ENCODE measurements around the gene HS3ST3B1.

Gene HS3ST3B1

GRCh38 chr17:14359163-14360020 is 58.5 kb downstream of the HS3ST3B1 start:
- DNase-seq: peak; percentile 19

GRCh38 chr17:14360856-14361255 is 60.0 kb downstream of the HS3ST3B1 start:
- DNase-seq: no peak

GRCh38 chr17:14361470-14361869 is 60.6 kb downstream of the HS3ST3B1 start:
- DNase-seq: no peak

GRCh38 chr17:14361945-14362508 is 61.1 kb downstream of the HS3ST3B1 start:
- DNase-seq: no peak

GRCh38 chr17:14366199-14366598 is 65.3 kb downstream of the HS3ST3B1 start:
- no peak for DNase-seq

GRCh38 chr17:14372461-14372860 is 71.6 kb downstream of the HS3ST3B1 start:
- DNase-seq: no peak

- no peak for DNase-seq
Observed at GRCh38 chr17:14372905-14373613, 72.2 kb downstream of the HS3ST3B1 start.

GRCh38 chr17:14373614-14374259 is 72.9 kb downstream of the HS3ST3B1 start:
- no peak for DNase-seq

GRCh38 chr17:14374268-14374667 is 73.4 kb downstream of the HS3ST3B1 start:
- DNase-seq: no peak

GRCh38 chr17:14376666-14377065 is 75.8 kb downstream of the HS3ST3B1 start:
- no peak for DNase-seq

GRCh38 chr17:14381606-14382005 is 80.7 kb downstream of the HS3ST3B1 start:
- no peak for DNase-seq

GRCh38 chr17:14387036-14387435 is 86.2 kb downstream of the HS3ST3B1 start:
- no peak for DNase-seq

- DNase-seq: no peak
Observed at GRCh38 chr17:14389681-14390080, 88.8 kb downstream of the HS3ST3B1 start.

- DNase-seq: no peak
Observed at GRCh38 chr17:14393723-14394122, 92.8 kb downstream of the HS3ST3B1 start.

GRCh38 chr17:14395255-14395654 is 94.4 kb downstream of the HS3ST3B1 start:
- no peak for DNase-seq

GRCh38 chr17:14396547-14396946 is 95.7 kb downstream of the HS3ST3B1 start:
- DNase-seq: no peak

- no peak for DNase-seq
Observed at GRCh38 chr17:14398766-14399165, 97.9 kb downstream of the HS3ST3B1 start.

All from activated gamma-delta T cell (primary cell).